Measurements from ENCODE around the gene XCR1. TPM values are rescaled to one million over a fixed set of nuclear protein-coding genes. Genes with fewer than 3 reads are reported as not detected.
A peak's percentile ranks its signal among the peaks of the same experiment; 100 is the strongest.

The XCR1 gene
- total and polyA plus RNA-seq, 2 donors (not counting 1 experiment from before 2014, with no cell fraction given), result 0.01 TPM; not detected in 1

DNA sequence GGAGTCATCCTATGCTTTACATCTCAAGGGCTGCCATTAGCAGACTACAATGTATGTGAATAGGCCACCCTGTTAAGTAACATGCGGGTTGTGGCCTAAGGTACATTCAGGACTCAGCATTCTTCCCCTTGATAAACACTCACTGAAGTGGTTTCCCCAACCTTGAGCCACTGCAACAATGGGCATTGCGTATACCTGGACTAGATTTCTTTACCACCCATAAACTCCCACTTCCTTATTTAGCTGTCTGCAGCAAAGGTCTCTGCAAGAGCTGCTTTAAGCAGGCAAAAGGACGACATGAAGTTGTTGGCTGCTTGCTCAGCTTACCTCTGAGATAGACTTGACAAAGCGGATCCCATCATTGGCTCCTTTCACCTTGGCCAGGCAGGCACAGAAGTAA is 47.9 kb downstream of the XCR1 start:
- 75% methylated on average over 4 of the region's 4 CpGs for WGBS (ENCODE audit: insufficient coverage)
- POLR2A ChIA-PET, result no interaction called here
- Histone ChIP-seq H3K27ac (ENCODE audit: low read length in 2 of 2) (no peak overlapping the region), H3K79me2 (ENCODE audit: control insufficient read depth, insufficient read depth, low read length) (no peaks in the 10 kb centered on the region), H3K4me2 (replicated peaks; ENCODE audit: low read depth, low read length, poor library complexity, severe bottlenecking) (no peak overlapping the region), H3K9ac (ENCODE audit: low read length) (no peak overlapping the region), H3K27me3 (replicated peaks in 1 of 4; ENCODE audit: control extremely low read depth in 1 of 4, control insufficient read depth in 3 of 4, insufficient read depth in 4 of 4, low read length in 3 of 4) (no peaks in the 10 kb centered on the region), H3K4me1 (ENCODE audit: control insufficient read depth in 2 of 2, insufficient read depth in 2 of 2, low read length in 2 of 2) (no peaks in the 10 kb centered on the region), H2AFZ (ENCODE audit: insufficient read depth, low read depth, low read length, poor library complexity, severe bottlenecking) (no peak overlapping the region), H4K20me1 (ENCODE audit: control insufficient read depth, insufficient read depth, low read length, poor library complexity, severe bottlenecking) (no peaks in the 10 kb centered on the region), H3K36me3 (replicated peaks in 1 of 2; ENCODE audit: control extremely low read depth in 1 of 2, control insufficient read depth in 1 of 2, extremely low read depth in 1 of 2, insufficient read depth in 2 of 2, low read length in 1 of 2) (peaks cover 16 to 83% of the 10 kb centered on the region in 2 experiments), H3K9me3 (ENCODE audit: control extremely low read depth in 1 of 3, control insufficient read depth in 2 of 3, insufficient read depth in 1 of 3, low read length in 2 of 3) (no peaks in the 10 kb centered on the region), H3K4me3 (ENCODE audit: control extremely low read depth in 1 of 5, extremely low read depth in 1 of 5, insufficient read depth in 1 of 5, low read depth in 2 of 5, low read length in 4 of 5) (no peak overlapping the region)
- DNase-seq (no peak), ATAC-seq (ENCODE audit: low read depth) (peak; percentile 36)
- CTCF ChIA-PET, result interaction anchor here (0.9 to 2.4 kb wide), 3 partner anchors 97 to 389 kb away, joined by 3 to 6 read pairs (median 4); no protein-coding TSS in a partner anchor
- H3K4me3 Mint-ChIP-seq, result no peak overlapping the region
- intact Hi-C loops (cut with micrococcal nuclease), result no loop called here
- no peaks in the 10 kb centered on the region for H3K27me3 Mint-ChIP-seq
- TF ChIP-seq EZH2 (IDR thresholded peaks at IDR 0.05; ENCODE audit: borderline replicate concordance, insufficient read depth, low read depth, low read length, poor library complexity, severe bottlenecking), result no peak
- no peak for TF ChIP-seq CTCF (IDR thresholded peaks at IDR 0.05)
- H3K27ac Mint-ChIP-seq, result no peak overlapping the region
- H3K4me1 Mint-ChIP-seq, result peaks cover 7% of the 10 kb centered on the region
- H3K9me3 Mint-ChIP-seq (ENCODE audit: insufficient read depth), result no peaks in the 10 kb centered on the region

DNA sequence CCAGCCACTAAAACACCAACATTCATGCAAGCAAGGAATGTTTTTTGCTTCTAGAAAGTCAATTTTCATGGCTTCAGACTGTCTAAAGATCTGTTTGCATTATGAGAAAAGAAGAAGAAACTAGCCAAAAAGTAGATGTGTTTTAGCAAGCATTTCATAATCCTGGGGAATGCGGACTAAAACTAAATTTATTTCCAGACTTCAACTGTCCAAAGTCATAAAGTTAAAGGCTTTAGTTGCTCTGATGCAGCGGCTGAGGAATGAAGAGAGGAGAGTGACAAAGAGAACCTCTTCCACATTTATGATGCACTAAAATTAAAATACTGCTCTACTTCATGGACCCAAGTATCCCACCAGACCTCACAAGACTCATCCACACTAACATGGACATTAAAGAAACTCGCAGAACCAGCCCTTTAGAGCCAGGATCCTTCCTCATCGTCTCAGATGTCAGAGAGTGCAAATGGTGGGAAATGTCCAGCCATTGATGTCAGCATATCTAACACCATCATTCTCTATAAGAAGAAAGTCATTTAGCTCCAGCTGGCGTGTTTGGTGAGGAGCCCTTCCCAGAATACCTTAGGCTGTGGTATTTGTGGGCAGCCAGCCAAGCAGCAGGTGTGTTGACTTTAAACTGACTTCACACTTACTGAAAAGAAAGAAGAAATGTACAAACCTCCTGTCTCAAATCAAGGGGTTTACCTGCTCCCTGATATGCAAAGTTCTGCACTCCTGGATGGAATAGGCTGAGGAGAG is 49.1 kb downstream of the XCR1 start:
- H3K4me1 ChIP-seq (ENCODE audit: control insufficient read depth in 2 of 2, insufficient read depth in 2 of 2, low read length in 2 of 2), result no peaks in the 10 kb centered on the region
- no peaks in the 10 kb centered on the region for H3K79me2 ChIP-seq (ENCODE audit: control insufficient read depth, insufficient read depth, low read length)
- no peaks in the 10 kb centered on the region for H3K27me3 ChIP-seq (replicated peaks in 1 of 4; ENCODE audit: control extremely low read depth in 1 of 4, control insufficient read depth in 3 of 4, insufficient read depth in 4 of 4, low read length in 3 of 4)
- no peaks in the 10 kb centered on the region for H3K9me3 Mint-ChIP-seq (ENCODE audit: insufficient read depth)
- H4K20me1 ChIP-seq (ENCODE audit: control insufficient read depth, insufficient read depth, low read length, poor library complexity, severe bottlenecking), result no peaks in the 10 kb centered on the region
- H3K27me3 Mint-ChIP-seq, result no peaks in the 10 kb centered on the region
- ChIA-PET CTCF (interaction anchor here (0.9 kb wide), 1 partner anchor 391 kb away, joined by 3 read pairs; no protein-coding TSS in a partner anchor), POLR2A (no interaction called here)
- no peak overlapping the region for H3K27ac ChIP-seq (ENCODE audit: low read length in 2 of 2)
- H3K27ac Mint-ChIP-seq, result no peak overlapping the region
- H3K9ac ChIP-seq (ENCODE audit: low read length), result no peak overlapping the region
- intact Hi-C loops (cut with micrococcal nuclease), result no loop called here
- 100% methylated on average over 1 of the region's 5 CpGs for WGBS (ENCODE audit: insufficient coverage)
- no peak overlapping the region for H3K4me3 ChIP-seq (ENCODE audit: control extremely low read depth in 1 of 5, extremely low read depth in 1 of 5, insufficient read depth in 1 of 5, low read depth in 2 of 5, low read length in 4 of 5)
- H2AFZ ChIP-seq (ENCODE audit: insufficient read depth, low read depth, low read length, poor library complexity, severe bottlenecking), result no peak overlapping the region
- no peak for DNase-seq
- H3K4me1 Mint-ChIP-seq, result peaks cover 10% of the 10 kb centered on the region
- H3K4me2 ChIP-seq (replicated peaks; ENCODE audit: low read depth, low read length, poor library complexity, severe bottlenecking), result no peak overlapping the region
- TF ChIP-seq CTCF (IDR thresholded peaks at IDR 0.05) (no peak), EZH2 (IDR thresholded peaks at IDR 0.05; ENCODE audit: borderline replicate concordance, insufficient read depth, low read depth, low read length, poor library complexity, severe bottlenecking) (no peak)
- no peaks in the 10 kb centered on the region for H3K9me3 ChIP-seq (ENCODE audit: control extremely low read depth in 1 of 3, control insufficient read depth in 2 of 3, insufficient read depth in 1 of 3, low read length in 2 of 3)
- H3K36me3 ChIP-seq (replicated peaks in 1 of 2; ENCODE audit: control extremely low read depth in 1 of 2, control insufficient read depth in 1 of 2, extremely low read depth in 1 of 2, insufficient read depth in 2 of 2, low read length in 1 of 2), result peaks cover 16 to 72% of the 10 kb centered on the region in 2 experiments
- no peak for ATAC-seq (ENCODE audit: low read depth)
- H3K4me3 Mint-ChIP-seq, result no peak overlapping the region

Data from B cell (primary cell).